GM19328 (cell line): ENCODE results near the gene SEC24D.
A peak's percentile ranks its signal among the peaks of the same experiment; 100 is the strongest.
"Not testable (repeated sequence)": the region's sequence is repeated elsewhere in the genome, so short reads cannot be mapped to it uniquely, and the experiment has no call there.

Experiments used
- ATAC-seq: cut with Tn5 transposase; IDR thresholded peaks from one replicate; pipeline ENCODE4 v1.9.1; 2021; ENCODE audit warnings: mild to moderate bottlenecking, moderate library complexity; ENCODE audit not compliant: unreplicated experiment

The SEC24D gene, protein sequence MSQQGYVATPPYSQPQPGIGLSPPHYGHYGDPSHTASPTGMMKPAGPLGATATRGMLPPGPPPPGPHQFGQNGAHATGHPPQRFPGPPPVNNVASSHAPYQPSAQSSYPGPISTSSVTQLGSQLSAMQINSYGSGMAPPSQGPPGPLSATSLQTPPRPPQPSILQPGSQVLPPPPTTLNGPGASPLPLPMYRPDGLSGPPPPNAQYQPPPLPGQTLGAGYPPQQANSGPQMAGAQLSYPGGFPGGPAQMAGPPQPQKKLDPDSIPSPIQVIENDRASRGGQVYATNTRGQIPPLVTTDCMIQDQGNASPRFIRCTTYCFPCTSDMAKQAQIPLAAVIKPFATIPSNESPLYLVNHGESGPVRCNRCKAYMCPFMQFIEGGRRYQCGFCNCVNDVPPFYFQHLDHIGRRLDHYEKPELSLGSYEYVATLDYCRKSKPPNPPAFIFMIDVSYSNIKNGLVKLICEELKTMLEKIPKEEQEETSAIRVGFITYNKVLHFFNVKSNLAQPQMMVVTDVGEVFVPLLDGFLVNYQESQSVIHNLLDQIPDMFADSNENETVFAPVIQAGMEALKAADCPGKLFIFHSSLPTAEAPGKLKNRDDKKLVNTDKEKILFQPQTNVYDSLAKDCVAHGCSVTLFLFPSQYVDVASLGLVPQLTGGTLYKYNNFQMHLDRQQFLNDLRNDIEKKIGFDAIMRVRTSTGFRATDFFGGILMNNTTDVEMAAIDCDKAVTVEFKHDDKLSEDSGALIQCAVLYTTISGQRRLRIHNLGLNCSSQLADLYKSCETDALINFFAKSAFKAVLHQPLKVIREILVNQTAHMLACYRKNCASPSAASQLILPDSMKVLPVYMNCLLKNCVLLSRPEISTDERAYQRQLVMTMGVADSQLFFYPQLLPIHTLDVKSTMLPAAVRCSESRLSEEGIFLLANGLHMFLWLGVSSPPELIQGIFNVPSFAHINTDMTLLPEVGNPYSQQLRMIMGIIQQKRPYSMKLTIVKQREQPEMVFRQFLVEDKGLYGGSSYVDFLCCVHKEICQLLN

DNA sequence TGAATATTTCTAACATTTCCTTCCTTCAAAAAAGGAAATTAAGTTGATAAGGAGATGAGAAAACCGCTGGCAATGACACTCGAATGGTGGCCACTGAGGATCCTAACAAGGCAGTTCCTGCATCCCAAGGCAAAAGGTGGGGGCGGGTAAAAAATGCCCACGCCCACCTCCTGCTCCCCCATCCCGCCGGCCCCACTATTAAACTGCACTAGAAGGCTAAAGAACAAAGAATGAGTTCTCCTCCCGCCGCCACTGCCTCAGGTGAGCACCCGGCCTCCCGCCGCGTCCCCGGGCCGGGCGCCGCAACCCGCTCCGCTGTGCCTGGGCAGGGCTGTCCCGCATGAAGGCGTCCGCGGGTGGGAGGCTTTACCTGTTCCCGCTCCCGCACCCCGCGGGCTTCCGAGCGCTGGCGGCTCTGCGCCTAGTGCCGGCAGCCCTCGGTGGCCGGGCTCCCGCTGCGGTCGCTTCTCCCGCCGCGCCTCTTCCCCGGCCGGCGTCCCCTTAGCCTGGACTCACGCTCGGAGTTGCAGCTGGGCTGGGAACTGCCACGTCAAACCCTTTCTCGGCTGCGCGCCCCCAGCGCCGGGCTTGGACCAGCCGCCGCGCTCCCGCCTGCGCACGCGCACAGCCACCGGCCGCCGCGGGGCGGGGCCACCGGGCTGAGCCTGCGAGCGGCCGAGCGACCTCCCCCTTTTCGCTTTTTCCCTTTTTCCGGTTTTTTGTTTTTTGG, at the start of gene SEC24D:
Gene SEC24D (minus strand): TSS at position 556 of the 730 bp plus-strand sequence. CDS start 2,430 bp downstream, outside the sequence.
- peak; percentile 71 for ATAC-seq

DNA sequence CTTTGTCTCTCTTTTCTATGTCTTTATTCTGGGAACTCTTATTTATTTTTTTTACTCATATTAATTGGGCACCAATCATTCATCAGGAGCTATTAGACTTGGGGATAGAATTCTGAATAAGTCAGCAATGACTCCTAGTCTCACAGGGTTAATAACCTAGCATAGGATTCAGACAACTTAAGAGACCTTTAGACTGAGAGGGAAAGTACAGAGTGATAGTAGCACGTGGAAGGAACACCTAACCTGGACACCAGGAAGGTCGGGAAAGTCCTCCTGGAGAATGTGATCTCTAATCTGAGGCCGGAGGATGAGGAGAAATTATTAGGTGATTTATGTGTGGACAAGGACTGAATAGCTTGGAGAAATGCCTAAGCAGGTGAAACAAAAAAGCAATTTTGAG, 48.8 kb upstream of the SEC24D start:
- ATAC-seq, result no peak

DNA sequence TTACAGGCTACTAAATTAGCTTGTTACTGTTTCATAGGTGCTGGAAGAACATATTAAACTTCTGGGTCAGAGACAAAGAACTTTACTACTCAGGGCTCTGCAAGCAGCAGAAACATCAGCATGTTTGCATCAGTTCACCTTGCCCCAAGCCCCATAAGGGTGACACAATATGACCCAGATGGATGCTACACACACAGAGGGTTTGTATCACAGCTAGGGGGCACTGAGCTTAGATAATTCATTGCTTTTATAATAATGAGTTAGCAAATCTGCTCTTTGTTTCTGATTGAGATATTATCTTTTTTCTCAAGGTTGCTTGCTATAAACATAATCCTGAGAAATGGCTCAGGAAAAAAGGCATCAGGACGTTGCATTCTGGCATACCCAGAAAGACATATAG, 47.9 kb upstream of the SEC24D start:
- no peak for ATAC-seq

DNA sequence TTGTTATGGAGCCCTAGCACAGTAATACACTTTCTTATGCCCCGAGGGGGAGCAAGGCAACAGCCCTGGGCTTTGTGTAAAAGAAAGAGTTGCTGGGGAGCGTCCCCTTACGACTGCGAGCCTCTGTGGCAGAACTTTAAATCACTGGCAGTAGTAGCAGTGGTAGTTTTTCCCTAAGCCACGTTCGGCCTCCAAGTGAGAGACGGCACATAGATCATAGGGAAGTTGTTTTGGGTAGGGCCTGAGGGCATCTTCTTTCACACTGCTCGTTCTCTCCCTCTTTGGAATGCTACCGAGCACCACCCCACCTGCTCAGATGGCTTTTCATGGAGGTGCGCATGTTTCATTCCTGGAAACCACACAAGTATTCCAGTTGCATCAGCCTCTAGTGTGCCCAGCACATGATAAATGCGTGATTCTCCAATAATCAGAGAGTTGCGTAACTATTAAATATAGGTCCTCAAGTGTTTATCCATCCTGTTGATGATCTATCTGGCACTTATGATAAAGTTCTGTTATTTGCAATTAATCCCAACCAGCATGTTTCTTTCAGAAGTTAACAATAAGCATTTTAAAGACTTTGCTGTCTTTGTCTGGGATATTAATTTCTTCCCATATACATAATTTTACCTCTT, 45.7 kb upstream of the SEC24D start:
- ATAC-seq, result no peak

DNA sequence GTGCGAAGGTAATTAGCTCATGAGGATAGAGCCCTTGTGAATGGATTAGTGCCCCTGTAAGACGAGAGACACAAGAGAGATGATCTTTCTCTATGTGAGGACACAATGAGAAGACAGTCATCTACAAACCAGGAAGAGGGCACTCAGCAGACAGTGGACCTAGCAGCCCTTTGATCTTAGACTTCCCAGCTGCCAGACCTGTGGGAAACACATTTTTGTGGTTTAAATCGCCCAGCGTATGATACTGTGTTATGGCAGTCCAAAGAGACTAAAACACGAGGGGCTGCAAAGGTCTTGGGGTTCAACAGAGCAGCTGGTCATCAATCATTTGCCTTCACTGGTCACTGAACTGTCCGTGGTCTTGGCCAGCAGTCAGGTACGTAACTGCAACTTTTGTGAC, 43.5 kb upstream of the SEC24D start:
- ATAC-seq, result no peak

DNA sequence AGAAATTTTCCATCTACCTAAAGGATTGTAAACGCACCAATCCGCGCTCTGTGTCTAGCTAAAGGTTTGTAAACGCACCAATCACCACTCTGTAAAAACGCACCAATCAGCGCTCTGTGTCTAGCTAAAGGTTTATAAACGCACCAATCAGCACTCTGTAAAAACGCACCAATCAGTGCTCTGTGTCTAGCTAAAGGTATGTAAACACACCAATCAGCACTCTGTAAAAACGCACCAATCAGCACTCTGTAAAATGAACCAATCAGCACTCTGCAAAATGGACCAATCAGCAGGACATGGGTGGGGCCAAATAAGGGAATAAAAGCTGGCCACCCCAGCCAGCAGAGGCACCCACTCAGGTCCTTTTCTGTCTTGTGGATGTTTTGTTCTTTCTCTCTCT, 42.6 kb upstream of the SEC24D start:
- not testable (repeated sequence) for ATAC-seq

DNA sequence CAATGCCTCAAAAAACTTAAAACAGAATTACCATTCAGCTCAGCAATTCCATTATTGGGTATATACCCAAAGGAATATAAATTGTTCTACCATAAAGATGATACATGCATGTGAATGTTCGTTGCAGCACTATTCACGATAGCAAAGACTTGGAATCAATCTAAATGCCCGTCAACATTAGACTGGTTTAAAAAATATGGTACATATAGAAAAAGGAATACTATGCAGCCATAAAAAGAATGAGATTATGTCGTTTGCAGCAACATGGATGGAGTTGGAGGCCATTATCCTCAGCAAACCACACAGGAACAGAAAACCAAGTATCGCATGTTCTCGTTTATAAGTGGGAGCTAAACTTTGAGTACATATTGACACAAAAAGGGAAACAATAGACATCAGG, 41.9 kb upstream of the SEC24D start:
- no peak for ATAC-seq

DNA sequence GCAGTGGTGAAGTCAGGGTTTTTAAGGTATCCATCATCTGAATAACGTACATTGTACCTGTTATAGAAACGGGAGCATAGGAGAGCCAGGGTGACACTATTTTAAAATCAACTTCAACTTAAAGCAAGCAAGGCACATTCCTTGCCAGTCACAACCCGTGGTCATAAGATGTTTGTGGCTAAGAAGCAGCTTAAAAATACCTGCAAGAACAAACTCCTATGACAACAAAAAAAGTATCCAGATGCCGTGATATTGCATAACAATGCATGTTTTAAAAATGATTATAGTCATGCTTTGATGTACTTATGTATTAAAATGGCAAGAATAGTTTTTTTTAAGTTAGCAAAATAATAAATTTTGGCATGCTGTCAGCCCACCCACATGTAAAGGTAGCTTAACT, 36.3 kb upstream of the SEC24D start:
- no peak for ATAC-seq

DNA sequence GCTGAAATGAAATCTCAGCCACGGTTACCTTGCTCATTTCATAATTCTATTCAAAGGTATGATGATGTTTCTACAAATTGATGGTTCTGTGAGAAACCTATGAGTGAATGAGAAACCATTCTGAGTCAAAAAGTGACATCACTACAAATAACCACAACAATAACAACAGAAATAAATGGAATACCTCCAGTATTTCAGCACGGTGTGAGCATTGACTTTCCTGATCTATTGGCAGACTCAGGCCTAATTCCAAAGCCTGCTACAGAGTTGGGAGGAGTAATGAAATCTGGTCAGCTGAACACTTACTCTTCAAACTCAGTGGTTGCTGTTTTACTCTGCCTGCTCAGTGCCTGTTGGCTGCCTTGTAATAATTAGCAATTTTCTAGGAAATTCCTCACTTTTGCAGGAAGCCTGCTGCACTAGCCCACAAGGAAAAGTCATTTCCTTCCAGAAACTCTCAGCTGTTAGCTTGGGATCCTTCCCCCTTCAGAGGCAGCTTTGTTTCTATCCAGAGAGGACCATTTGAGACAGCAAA, 33.9 kb upstream of the SEC24D start:
- ATAC-seq, result no peak

DNA sequence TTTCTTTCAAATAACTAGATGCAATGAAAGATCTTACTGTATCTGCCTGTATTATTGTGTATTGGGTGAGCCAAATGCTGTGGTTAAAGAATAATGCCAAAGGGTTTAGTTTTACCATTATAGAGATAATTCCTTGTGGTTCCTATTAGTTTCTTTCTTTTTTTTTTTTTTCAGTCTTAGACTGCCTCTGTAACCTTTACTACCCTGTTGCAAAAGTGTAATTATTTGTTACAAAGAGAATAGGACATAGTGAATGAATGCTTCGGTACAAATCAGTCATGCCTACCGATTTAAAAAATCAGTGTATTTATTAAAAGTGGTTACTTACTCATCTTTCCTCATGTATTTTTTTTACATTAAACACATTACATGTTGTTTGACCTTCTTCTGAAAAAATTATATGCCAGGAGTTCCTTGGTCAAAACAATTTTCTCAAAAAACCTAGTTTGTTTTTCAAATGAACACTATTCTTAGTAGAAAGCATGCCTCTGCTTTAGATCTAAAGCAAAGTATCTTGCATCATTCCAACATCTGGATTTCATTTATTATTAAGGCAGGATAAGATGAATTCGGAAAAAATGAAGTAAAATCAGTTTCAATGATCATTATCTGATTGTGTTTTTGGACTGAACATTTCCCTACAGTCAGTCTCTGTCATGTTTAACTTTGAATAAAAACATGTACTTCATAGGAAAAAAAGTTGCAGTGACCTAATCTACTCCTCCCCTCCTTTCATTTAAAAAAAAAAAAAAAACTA, 31.6 kb upstream of the SEC24D start:
- ATAC-seq, result no peak

DNA sequence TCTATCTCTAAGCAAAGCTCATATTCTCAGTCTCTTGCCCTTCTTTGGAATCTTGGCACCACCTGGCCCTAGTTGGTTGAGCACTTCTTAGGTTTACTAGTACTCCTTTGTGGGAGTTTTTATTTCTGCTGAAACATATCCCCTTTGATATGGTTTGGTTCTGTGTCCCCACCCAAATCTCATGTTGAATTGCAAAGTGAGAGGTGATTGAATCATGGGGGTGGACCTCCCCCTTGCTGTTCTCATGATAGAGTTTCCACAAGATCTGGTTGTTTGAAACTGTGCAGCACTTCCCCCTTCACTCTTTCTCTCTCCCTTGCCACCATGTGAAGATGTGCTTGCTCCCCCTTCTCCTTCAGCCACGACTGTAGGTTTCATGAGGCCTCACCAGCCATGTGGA, 30.5 kb upstream of the SEC24D start:
- ATAC-seq, result no peak

DNA sequence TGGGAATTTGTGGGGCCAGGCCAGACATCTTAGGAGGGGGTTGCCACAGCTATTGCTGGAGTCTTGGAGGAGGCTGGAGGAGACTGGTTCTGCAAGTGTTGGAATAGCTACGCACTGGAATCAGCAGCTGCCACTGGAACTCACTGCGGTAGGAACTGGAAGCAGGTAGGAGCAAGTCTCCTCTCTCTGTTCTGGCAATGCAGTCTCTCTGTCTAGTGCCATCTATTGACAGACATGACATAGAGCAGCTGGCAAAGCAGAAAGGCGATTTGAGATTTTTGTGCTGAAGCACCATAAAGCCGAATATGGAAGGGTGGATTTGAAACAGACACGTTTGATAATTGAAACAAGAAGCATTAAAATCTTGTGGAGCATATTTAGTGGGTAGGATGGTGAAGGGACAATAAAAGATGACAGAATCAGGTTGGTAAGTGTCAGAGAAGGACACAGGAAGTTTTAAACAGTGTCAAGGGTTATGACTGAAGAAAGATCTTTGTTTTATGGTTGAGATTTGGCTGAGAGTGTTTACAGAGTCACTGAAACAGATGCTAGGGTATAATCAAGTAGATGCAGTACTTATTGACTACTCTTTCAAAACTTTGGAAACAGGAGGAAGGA, 29.3 kb upstream of the SEC24D start:
- ATAC-seq, result no peak

DNA sequence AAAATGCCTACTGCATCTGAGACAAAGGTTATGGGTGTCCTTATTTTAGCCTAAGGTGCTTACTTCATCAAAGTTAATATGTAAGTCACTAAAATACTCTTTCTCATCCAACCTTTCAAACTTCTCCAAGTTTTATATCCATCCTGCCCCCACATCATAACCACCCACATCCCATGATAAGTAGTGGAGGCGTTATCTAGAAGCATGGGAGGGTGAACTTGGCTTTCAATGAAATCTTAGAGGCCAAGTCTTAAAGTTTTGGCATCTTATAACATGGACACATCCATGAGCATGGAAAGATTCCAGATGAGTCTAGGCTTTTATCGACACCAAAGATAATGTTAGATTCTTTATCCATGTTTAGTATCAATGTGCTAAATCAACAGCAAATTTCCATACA, 22.9 kb upstream of the SEC24D start:
- no peak for ATAC-seq

DNA sequence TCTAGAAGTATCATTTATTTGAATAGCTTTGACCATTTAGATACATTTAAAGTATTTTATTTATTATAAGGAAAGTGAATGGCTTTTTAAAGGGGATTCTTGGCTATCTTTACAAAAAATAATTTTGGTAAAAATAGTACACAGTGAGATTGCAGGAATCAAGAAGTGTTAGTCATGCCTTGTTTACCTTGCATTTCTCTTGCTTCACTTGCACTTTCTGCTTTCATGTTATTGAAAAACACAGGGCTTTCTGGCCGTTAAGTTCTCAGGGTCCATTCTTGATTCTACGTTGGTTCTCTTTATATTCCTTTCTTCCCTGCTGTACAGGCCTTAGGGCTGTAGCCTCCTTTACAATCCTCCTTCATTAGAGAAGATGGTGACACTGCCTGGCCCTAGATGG, 21.8 kb upstream of the SEC24D start:
- ATAC-seq, result no peak

DNA sequence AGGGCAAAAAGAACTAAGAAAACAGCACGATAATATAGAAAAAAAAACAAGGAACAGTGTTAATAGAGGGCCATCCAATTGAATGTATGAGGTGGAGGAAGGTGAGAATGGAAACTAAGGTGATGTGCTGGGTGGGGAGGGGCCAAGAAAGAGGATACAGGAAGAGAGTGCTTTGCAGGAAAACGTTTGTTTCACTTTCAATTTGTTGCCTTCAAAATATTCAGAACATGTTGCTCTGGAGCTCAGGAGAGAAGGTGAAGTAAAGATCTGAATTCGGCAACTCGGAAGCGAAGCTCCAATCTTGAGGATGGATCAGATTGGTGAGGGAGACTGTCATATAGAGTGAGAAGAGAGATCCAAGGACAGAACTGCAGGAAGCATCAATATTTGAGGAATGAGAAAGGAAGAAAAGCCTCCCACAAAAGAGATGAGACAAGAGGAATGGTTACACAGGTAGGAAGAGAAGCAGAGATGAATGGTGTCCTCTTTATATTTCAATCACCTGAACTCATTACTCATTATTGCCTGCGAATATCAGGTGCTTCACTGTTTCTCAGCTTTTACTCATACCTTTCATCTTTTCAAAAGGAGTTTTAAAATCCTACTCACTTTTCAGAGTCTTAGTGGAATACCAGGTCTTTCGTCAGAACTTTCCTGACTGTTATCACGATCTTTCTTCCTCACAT, 14.7 kb upstream of the SEC24D start:
- ATAC-seq, result peak; percentile 76

DNA sequence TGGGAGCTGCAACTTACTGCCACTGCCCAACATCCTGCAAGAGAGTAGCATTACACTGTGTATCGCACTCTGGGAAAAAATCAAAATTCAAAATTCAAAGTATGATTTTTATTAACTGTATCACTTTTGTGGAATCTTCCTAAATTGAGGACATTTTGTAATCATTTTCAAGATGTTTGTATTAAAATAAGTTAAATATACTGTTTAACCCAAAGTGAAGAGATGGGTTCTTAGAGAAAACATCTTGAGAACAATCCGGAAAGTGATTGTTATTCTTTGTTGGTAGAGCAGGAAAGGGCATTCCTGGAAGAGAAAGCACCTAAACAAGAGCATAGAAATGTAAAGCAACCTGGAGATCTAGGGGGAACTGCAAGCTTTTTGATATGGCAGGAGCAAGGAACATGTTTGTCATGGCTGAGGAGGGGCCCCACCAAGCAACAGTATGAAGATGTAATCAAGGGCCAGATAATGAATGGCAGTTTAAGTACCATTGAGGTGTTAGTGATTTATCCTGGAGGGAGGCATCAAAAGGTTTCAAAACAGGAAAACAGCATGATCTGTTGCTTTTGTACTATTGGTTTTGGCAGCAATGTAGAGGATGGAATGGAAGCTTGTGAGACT, 14.1 kb upstream of the SEC24D start:
- ATAC-seq, result no peak

DNA sequence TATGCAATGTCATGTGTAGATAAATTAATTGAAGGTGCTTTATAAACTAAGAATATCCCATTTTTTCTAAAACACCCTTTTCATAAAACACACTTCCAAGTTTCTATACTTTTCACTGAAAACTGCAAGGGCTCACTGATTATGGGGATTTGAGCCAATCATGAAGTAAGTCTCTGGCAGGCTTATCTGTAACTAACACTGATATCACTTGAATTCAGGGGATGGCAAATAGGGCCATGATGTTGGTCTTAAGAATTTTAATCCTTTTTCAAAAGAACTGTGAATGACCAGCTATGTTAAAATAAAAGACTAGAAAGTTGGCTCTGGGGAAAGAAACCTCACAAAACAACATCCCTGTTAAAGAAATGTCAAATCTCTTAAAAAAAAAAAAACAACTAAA, 13.0 kb upstream of the SEC24D start:
- no peak for ATAC-seq

DNA sequence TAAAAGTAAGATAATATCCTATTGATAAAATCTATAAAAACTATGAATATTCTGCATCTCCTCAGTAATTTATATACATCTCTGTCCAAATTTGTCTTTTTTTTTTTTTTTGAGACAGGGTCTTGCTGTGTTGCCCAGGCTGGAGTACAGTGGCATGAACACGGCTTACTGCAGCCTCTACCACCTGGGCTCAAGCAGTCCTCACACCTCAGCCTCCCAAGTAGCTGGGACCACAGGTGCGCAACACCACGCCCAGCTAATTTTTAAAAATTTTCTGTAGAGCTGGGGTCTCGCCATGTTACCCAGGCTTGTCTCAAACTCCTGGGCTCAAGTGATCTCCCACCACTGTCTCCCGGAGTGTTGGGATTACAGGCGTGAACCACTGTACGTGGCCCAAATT, 12.3 kb upstream of the SEC24D start:
- ATAC-seq, result no peak
